DOHH2 (cell line): ENCODE measurements around the gene PEPD.

Experiments
- H3F3A ChIP-seq: fragments of 200-600 bp; sonication (generic), shearing (Covaris generic); 2 replicates; pipeline ENCODE4 v1.6.0; 2016; ENCODE audit warnings: antibody characterized with exemption, mild to moderate bottlenecking; ENCODE audit not compliant: control insufficient read depth, insufficient read depth
- H3K27ac ChIP-seq: fragments of 200-600 bp; sonication (generic); 2 replicates; pipeline ENCODE4 v1.5.1; 2014; ENCODE audit warnings: low read depth, mild to moderate bottlenecking, low read length, moderate library complexity
- H3K27me3 ChIP-seq: fragments of 200-600 bp; sonication (generic); 2 replicates; pipeline ENCODE4 v1.6.1; 2014; ENCODE audit warnings: mild to moderate bottlenecking, low read length, mixed read lengths; ENCODE audit not compliant: control insufficient read depth
- H3K36me3 ChIP-seq: fragments of 200-600 bp; sonication (generic); 2 replicates; pipeline ENCODE4 v1.6.1; 2014; ENCODE audit warnings: mild to moderate bottlenecking, low read length, moderate library complexity, mixed read lengths; ENCODE audit not compliant: control insufficient read depth
- H3K4me1 ChIP-seq: fragments of 200-600 bp; sonication (generic); 2 replicates; pipeline ENCODE4 v1.6.1; 2014; ENCODE audit warnings: mild to moderate bottlenecking, low read length, mixed read lengths; ENCODE audit not compliant: control insufficient read depth
- H3K4me2 ChIP-seq: fragments of 200-600 bp; sonication (generic); 2 replicates; pipeline ENCODE4 v1.6.0; 2014; ENCODE audit warnings: mild to moderate bottlenecking, low read length, moderate library complexity
- H3K4me3 ChIP-seq: fragments of 200-600 bp; sonication (generic); 2 replicates; pipeline ENCODE4 v1.5.1; 2014; ENCODE audit warnings: mild to moderate bottlenecking, low read length, mixed read lengths
- H3K79me2 ChIP-seq: fragments of 200-600 bp; sonication (generic); 2 replicates; pipeline ENCODE4 v1.6.1; 2014; ENCODE audit warnings: mild to moderate bottlenecking, low read length, mixed read lengths; ENCODE audit not compliant: control insufficient read depth
- H3K9me2 ChIP-seq: fragments of 200-600 bp; sonication (generic); replicated peaks from 2 replicates; pipeline ENCODE4 v1.6.1; 2014; ENCODE audit warnings: mild to moderate bottlenecking, low read length, mixed read lengths; ENCODE audit not compliant: control insufficient read depth
- H3K9me3 ChIP-seq: fragments of 200-600 bp; sonication (generic); 2 replicates; pipeline ENCODE4 v1.6.1; 2014; ENCODE audit warnings: antibody characterized with exemption, low read length, mixed read lengths; ENCODE audit not compliant: control insufficient read depth, insufficient read depth
- H4K20me1 ChIP-seq: fragments of 200-600 bp; sonication (generic); 2 replicates; pipeline ENCODE4 v1.6.0; 2014; ENCODE audit warnings: low read depth, mild to moderate bottlenecking, antibody characterized with exemption, low read length, moderate library complexity; ENCODE audit not compliant: control insufficient read depth, insufficient read depth
- EZH2phosphoT487 ChIP-seq: fragments of 200-600 bp; sonication (generic); IDR thresholded peaks from 2 replicates; pipeline ENCODE4 v1.6.1; 2017; ENCODE audit warnings: borderline replicate concordance, mild to moderate bottlenecking, antibody characterized with exemption, low read length, moderate library complexity, mixed read lengths
- TF ChIP-seq, protein P1 (sequence below): fragments of 200-600 bp; sonication (generic); IDR thresholded peaks from one replicate; pipeline ENCODE4 v1.5.1; 2014; ENCODE audit warnings: antibody characterized with exemption, mild to moderate bottlenecking, low read depth, low read length; ENCODE audit not compliant: poor library complexity, severe bottlenecking

The PEPD gene

GRCh38 chr19:33487901-33488800, 33.4 kb downstream of the PEPD start:
- Histone ChIP-seq H3K27ac (no peak overlapping the region), H4K20me1 (no peaks in the 10 kb centered on the region), H3K4me3 (no peak overlapping the region), H3K9me2 (no peaks in the 10 kb centered on the region), H3K4me1 (no peaks in the 10 kb centered on the region), H3K27me3 (no peaks in the 10 kb centered on the region), H3K9me3 (no peaks in the 10 kb centered on the region), H3K79me2 (no peaks in the 10 kb centered on the region), H3F3A (no peaks in the 10 kb centered on the region), H3K4me2 (no peak overlapping the region), H3K36me3 (no peaks in the 10 kb centered on the region)
- no peak for TF ChIP-seq EZH2phosphoT487
- TF ChIP-seq, protein P1, sequence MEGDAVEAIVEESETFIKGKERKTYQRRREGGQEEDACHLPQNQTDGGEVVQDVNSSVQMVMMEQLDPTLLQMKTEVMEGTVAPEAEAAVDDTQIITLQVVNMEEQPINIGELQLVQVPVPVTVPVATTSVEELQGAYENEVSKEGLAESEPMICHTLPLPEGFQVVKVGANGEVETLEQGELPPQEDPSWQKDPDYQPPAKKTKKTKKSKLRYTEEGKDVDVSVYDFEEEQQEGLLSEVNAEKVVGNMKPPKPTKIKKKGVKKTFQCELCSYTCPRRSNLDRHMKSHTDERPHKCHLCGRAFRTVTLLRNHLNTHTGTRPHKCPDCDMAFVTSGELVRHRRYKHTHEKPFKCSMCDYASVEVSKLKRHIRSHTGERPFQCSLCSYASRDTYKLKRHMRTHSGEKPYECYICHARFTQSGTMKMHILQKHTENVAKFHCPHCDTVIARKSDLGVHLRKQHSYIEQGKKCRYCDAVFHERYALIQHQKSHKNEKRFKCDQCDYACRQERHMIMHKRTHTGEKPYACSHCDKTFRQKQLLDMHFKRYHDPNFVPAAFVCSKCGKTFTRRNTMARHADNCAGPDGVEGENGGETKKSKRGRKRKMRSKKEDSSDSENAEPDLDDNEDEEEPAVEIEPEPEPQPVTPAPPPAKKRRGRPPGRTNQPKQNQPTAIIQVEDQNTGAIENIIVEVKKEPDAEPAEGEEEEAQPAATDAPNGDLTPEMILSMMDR, result no peak

- no peak overlapping the region for H3K27ac ChIP-seq
- H3K4me3 ChIP-seq, result no peak overlapping the region
- H3K9me3 ChIP-seq, result no peaks in the 10 kb centered on the region
- no peaks in the 10 kb centered on the region for H3F3A ChIP-seq
- TF ChIP-seq, protein P1, result no peak
- TF ChIP-seq EZH2phosphoT487, result no peak
- no peaks in the 10 kb centered on the region for H3K9me2 ChIP-seq
- no peaks in the 10 kb centered on the region for H3K27me3 ChIP-seq
- no peaks in the 10 kb centered on the region for H3K36me3 ChIP-seq
- no peak overlapping the region for H3K4me2 ChIP-seq
- no peaks in the 10 kb centered on the region for H3K4me1 ChIP-seq
- H3K79me2 ChIP-seq, result no peaks in the 10 kb centered on the region
- no peaks in the 10 kb centered on the region for H4K20me1 ChIP-seq
These were observed 34.4 kb downstream of the PEPD start for GRCh38 chr19:33486936-33487811.

GRCh38 chr19:33486407-33486806, 35.2 kb downstream of the PEPD start:
- no peak for TF ChIP-seq EZH2phosphoT487
- TF ChIP-seq, protein P1, result no peak
- Histone ChIP-seq H3K4me1 (no peaks in the 10 kb centered on the region), H3K79me2 (no peaks in the 10 kb centered on the region), H3K4me3 (no peak overlapping the region), H3K9me2 (no peaks in the 10 kb centered on the region), H3K9me3 (no peaks in the 10 kb centered on the region), H3K27ac (no peak overlapping the region), H3K27me3 (no peaks in the 10 kb centered on the region), H4K20me1 (no peaks in the 10 kb centered on the region), H3K4me2 (no peak overlapping the region), H3F3A (no peaks in the 10 kb centered on the region), H3K36me3 (no peaks in the 10 kb centered on the region)
